Measurements from ENCODE around the gene MARVELD2.
A peak's percentile ranks its signal among the peaks of the same experiment; 100 is the strongest.

MARVELD2 gene

DNA sequence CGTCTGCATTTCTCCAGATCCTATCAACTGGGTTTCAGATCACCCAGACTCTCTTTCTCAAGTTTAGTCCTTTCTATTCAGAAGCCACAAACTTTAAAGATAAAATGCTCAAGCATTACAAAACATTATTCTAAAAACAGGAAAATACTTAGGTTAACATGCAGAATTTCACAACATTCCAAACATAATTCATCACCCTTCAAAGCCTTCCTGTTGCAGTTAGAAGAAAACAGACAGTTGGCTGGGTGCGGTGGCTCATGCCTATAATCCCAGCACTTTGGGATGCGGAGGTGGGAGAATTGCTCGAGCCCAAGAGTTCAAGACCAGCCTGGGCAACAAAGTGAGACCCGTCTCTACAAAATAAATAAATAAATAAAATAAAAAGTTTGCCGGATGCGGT is 70.0 kb downstream of the MARVELD2 start:
- peak; percentile 23 for DNase-seq (ENCODE audit: low read depth, low spot score)
- TF ChIP-seq, protein P1, sequence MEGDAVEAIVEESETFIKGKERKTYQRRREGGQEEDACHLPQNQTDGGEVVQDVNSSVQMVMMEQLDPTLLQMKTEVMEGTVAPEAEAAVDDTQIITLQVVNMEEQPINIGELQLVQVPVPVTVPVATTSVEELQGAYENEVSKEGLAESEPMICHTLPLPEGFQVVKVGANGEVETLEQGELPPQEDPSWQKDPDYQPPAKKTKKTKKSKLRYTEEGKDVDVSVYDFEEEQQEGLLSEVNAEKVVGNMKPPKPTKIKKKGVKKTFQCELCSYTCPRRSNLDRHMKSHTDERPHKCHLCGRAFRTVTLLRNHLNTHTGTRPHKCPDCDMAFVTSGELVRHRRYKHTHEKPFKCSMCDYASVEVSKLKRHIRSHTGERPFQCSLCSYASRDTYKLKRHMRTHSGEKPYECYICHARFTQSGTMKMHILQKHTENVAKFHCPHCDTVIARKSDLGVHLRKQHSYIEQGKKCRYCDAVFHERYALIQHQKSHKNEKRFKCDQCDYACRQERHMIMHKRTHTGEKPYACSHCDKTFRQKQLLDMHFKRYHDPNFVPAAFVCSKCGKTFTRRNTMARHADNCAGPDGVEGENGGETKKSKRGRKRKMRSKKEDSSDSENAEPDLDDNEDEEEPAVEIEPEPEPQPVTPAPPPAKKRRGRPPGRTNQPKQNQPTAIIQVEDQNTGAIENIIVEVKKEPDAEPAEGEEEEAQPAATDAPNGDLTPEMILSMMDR (IDR thresholded peaks at IDR 0.05; ENCODE audit: insufficient read depth, low read length, missing control alignments): no peak
- ChIA-PET CTCF (no interaction called here), POLR2A (no interaction called here)
- H3K4me3 ChIP-seq (ENCODE audit: low read depth, low read length): no peak overlapping the region

GRCh38 chr5:69485471-69485870 is 70.6 kb downstream of the MARVELD2 start:
- ChIA-PET POLR2A (no interaction called here), CTCF (no interaction called here)
- H3K4me3 ChIP-seq (ENCODE audit: low read depth, low read length): no peak overlapping the region
- DNase-seq (ENCODE audit: low read depth, low spot score): no peak
- TF ChIP-seq, protein P1 (IDR thresholded peaks at IDR 0.05; ENCODE audit: insufficient read depth, low read length, missing control alignments): no peak

DNA sequence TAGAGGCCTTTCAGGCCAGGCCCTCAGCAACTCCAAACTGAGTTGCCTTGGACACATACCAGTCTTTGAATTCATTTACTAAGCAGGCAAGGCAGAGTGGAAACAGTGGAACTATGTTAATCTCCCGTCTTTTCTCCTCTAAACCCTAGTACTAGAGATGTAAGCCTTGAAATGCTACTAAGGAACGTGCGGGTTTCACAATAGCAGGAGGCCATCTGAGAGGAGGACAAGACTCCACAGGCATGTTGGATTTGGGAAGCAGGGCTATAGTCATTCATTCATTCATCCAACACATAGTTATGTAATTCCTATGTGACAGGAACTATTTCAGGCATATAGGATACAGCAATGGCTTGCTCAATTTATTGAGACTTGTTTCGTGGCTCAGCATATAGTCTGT is 74.3 kb downstream of the MARVELD2 start:
- DNase-seq (ENCODE audit: low read depth, low spot score): no peak
- TF ChIP-seq, protein P1 (IDR thresholded peaks at IDR 0.05; ENCODE audit: insufficient read depth, low read length, missing control alignments): no peak
- ChIA-PET CTCF (no interaction called here), POLR2A (no interaction called here)
- no peak overlapping the region for H3K4me3 ChIP-seq (ENCODE audit: low read depth, low read length)

GRCh38 chr5:69491027-69491426 is 76.1 kb downstream of the MARVELD2 start:
- POLR2A ChIA-PET: no interaction called here
- TF ChIP-seq, protein P1 (IDR thresholded peaks at IDR 0.05; ENCODE audit: insufficient read depth, low read length, missing control alignments): no peak
- no peak for DNase-seq (ENCODE audit: low read depth, low spot score)
- CTCF ChIA-PET: no interaction called here
- no peak overlapping the region for H3K4me3 ChIP-seq (ENCODE audit: low read depth, low read length)

GRCh38 chr5:69491838-69492390 is 77.0 kb downstream of the MARVELD2 start:
- peak overlapping the region; percentile 58 for H3K4me3 ChIP-seq (ENCODE audit: low read depth, low read length)
- ChIA-PET CTCF (no interaction called here), POLR2A (no interaction called here)
- no peak for DNase-seq (ENCODE audit: low read depth, low spot score)
- TF ChIP-seq, protein P1 (IDR thresholded peaks at IDR 0.05; ENCODE audit: insufficient read depth, low read length, missing control alignments): no peak

GRCh38 chr5:69492391-69492922 is 77.5 kb downstream of the MARVELD2 start, which contains the start of gene OCLN:
TSS of gene OCLN (plus strand) at chr5:69492790. CDS start at chr5:69504245, 11,455 bp downstream.
- TF ChIP-seq, protein P1 (IDR thresholded peaks at IDR 0.05; ENCODE audit: insufficient read depth, low read length, missing control alignments): no peak
- H3K4me3 ChIP-seq (ENCODE audit: low read depth, low read length): peak within 1 kb of the TSS; percentile 58
- CTCF ChIA-PET: interaction anchor here (0.8 kb wide), 1 partner anchor 25 kb away, joined by 3 read pairs; no protein-coding TSS in a partner anchor
- no peak for DNase-seq (ENCODE audit: low read depth, low spot score)
- POLR2A ChIA-PET: no interaction called here
